HCT116 (cell line): Measurements from ENCODE around the gene PPP6R3. TPM values are rescaled to one million over a fixed set of nuclear protein-coding genes. Genes with fewer than 3 reads are reported as not detected.
"Not testable (repeated sequence)": the region's sequence is repeated elsewhere in the genome, so short reads cannot be mapped to it uniquely, and the experiment has no call there.

Experiments used
- ATAC-seq: fragments of 200-7000 bp; cut with Tn5 transposase; 2 replicates; pipeline ENCODE4 v1.9.1; 2020; ENCODE audit warnings: mild to moderate bottlenecking, moderate library complexity
- BruUV-seq: library from RNA; stranded (reverse); fragments of 400-500 nt; replicated peaks from 2 replicates; lab custom pipeline; 2021; lab: Mats Ljungman, UMichigan
- CTCF ChIA-PET: fragments of 300-600 bp; sonication (Branson Sonifier 250); formaldehyde crosslinking; loops from one replicate; lab custom pipeline; 2021; ENCODE audit warnings: antibody characterized with exemption; lab: Charles Lee
- POLR2A ChIA-PET: fragments of 300-600, 350-600 bp; sonication (Branson Sonifier 250); formaldehyde crosslinking; loops from one replicate; lab custom pipeline; 2021; ENCODE audit warnings: antibody characterized with exemption; lab: Charles Lee
- RAD21 ChIA-PET, 2 experiments: fragments of 300-600 bp; sonication (Branson Sonifier 250); formaldehyde crosslinking; loops; one replicate each; lab custom pipeline; 2023; ENCODE audit warnings: low total read pairs in 2 of 2; ENCODE audit not compliant: uncharacterized antibody in 2 of 2, unreplicated experiment in 2 of 2, low non-redundant PET in 1 of 2; lab: Charles Lee
- DNase-seq: peaks from one replicate; pipeline ENCODE4 v3.0.0-alpha.2; 2010; ENCODE audit warnings: low read depth, low spot score
- H2AFZ ChIP-seq: fragments of 200-600 bp; shearing (Covaris generic), sonication (generic); 2 replicates; pipeline ENCODE4 v1.6.1; 2017; ENCODE audit warnings: low read depth, mixed run types, mixed read lengths, antibody characterized with exemption, low read length; ENCODE audit not compliant: poor library complexity, severe bottlenecking
- H3K27ac ChIP-seq: 2 replicates; pipeline ENCODE4 v1.5.1; 2012; ENCODE audit warnings: low read depth, low read length
- H3K27me3 ChIP-seq: fragments of 200-600 bp; sonication (generic); 2 replicates; pipeline ENCODE4 v1.6.1; 2016; ENCODE audit warnings: mixed run types, low read length, mixed read lengths; ENCODE audit not compliant: insufficient read depth
- H3K36me3 ChIP-seq, 2 experiments: fragments of 200-500 bp in 1 of 2; fragments of 200-600 bp in 1 of 2; sonication (Bioruptor generic) in 1 of 2; sonication (generic) in 1 of 2; 2 replicates each; pipeline versions ENCODE4 v1.5.1 to v1.6.1; 2014 to 2016; ENCODE audit warnings: low read length in 2 of 2, inconsistent platforms in 1 of 2, mixed read lengths in 1 of 2, mixed run types in 1 of 2; ENCODE audit not compliant: insufficient read depth in 2 of 2, control insufficient read depth in 1 of 2
- H3K4me1 ChIP-seq, 2 experiments: fragments of 200-600 bp in 1 of 2; sonication (generic) in 1 of 2; 2 replicates each; pipeline versions ENCODE4 v1.5.1 to v1.6.1; 2012 to 2017; ENCODE audit warnings: low read length in 2 of 2, inconsistent platforms in 1 of 2, mild to moderate bottlenecking in 1 of 2, mixed read lengths in 1 of 2, mixed run types in 1 of 2, moderate library complexity in 1 of 2; ENCODE audit not compliant: insufficient read depth in 2 of 2, control insufficient read depth in 1 of 2
- H3K4me2 ChIP-seq: fragments of 200-600 bp; sonication (generic); 2 replicates; pipeline ENCODE4 v1.6.1; 2017; ENCODE audit warnings: mixed run types, low read length, mixed read lengths
- H3K4me3 ChIP-seq, 2 experiments: fragments of 200-600 bp in 1 of 2; sonication (generic) in 1 of 2; replicated peaks in 1 of 2; 2 replicates each; pipeline ENCODE4 v1.5.1; 2011 to 2016; ENCODE audit warnings: low read length in 2 of 2, control low read depth in 1 of 2, low read depth in 1 of 2, mild to moderate bottlenecking in 1 of 2, mixed read lengths in 1 of 2, mixed run types in 1 of 2
- H3K79me2 ChIP-seq: fragments of 200-600 bp; sonication (generic); 2 replicates; pipeline ENCODE4 v1.6.1; 2017; ENCODE audit warnings: mild to moderate bottlenecking, mixed run types, low read length, moderate library complexity, mixed read lengths; ENCODE audit not compliant: insufficient read depth
- H3K9ac ChIP-seq: fragments of 200-600 bp; sonication (generic); 2 replicates; pipeline ENCODE4 v1.6.1; 2016; ENCODE audit warnings: low read length, mixed read lengths
- H3K9me2 ChIP-seq: fragments of 200-600 bp; sonication (generic), shearing (Covaris generic); 2 replicates; pipeline ENCODE4 v1.6.1; 2017; ENCODE audit warnings: mixed run types, mild to moderate bottlenecking, moderate library complexity; ENCODE audit not compliant: insufficient read depth
- H3K9me3 ChIP-seq, 2 experiments: fragments of 200-500 bp in 1 of 2; fragments of 200-600 bp in 1 of 2; sonication (Bioruptor generic) in 1 of 2; sonication (generic) in 1 of 2; 2 replicates each; pipeline ENCODE4 v1.6.1; 2014 to 2017; ENCODE audit warnings: low read length in 2 of 2, mixed read lengths in 2 of 2, inconsistent platforms in 1 of 2, low read depth in 1 of 2, mild to moderate bottlenecking in 1 of 2, mixed run types in 1 of 2, moderate library complexity in 1 of 2; ENCODE audit not compliant: control insufficient read depth in 1 of 2, insufficient read depth in 1 of 2
- H4K20me1 ChIP-seq: fragments of 200-600 bp; sonication (generic), shearing (Covaris generic); 2 replicates; pipeline ENCODE4 v1.6.1; 2017; ENCODE audit warnings: mixed run types, mild to moderate bottlenecking, moderate library complexity; ENCODE audit not compliant: insufficient read depth
- POLR2AphosphoS5 ChIP-seq: IDR thresholded peaks from 2 replicates; pipeline ENCODE4 v1.6.1; 2011; ENCODE audit warnings: mild to moderate bottlenecking, low read depth, low read length, moderate library complexity
- RAD21 ChIP-seq: IDR thresholded peaks from 2 replicates; pipeline ENCODE4 v1.6.1; 2012; ENCODE audit warnings: low read depth, mild to moderate bottlenecking
- SIN3A ChIP-seq: IDR thresholded peaks from 2 replicates; pipeline ENCODE4 v1.6.1; 2012; ENCODE audit warnings: low read depth
- intact Hi-C: fragments of 100-400 bp; cut with micrococcal nuclease; formaldehyde crosslinking; loops from 2 replicates; pipeline ENCODE4 v1.10.0; 2022
- total RNA-seq: library from RNA; stranded (reverse); gene quantifications from one replicate; pipeline ENCODE4 v1.2.1, GENCODE V29; 2021; ENCODE audit not compliant: unreplicated experiment
- TF ChIP-seq, protein P1 (sequence below), 3 experiments: fragments of 200-600 bp in 1 of 3; sonication (generic) in 1 of 3; IDR thresholded peaks in 2 of 3; conservative IDR thresholded peaks in 1 of 3; 2 replicates each; pipeline ENCODE4 v1.5.1; 2012 to 2017; ENCODE audit warnings: low read depth in 2 of 3, low read length in 2 of 3, antibody characterized with exemption in 1 of 3, borderline replicate concordance in 1 of 3, control low read depth in 1 of 3, mild to moderate bottlenecking in 1 of 3, mixed read lengths in 1 of 3, mixed run types in 1 of 3, moderate library complexity in 1 of 3; ENCODE audit not compliant: insufficient read depth in 1 of 3

The PPP6R3 gene
- total RNA-seq, 1 experiment from 2014 or later, result 113 TPM

- no peaks in the 10 kb centered on the region for H3K9me2 ChIP-seq
- no TSS peak for BruUV-seq
- H3K4me3 ChIP-seq, result no peak overlapping the region
- ChIA-PET RAD21 (no interaction called here), CTCF (no interaction called here), POLR2A (no interaction called here)
- peak; percentile 98 for ATAC-seq
- H3K27me3 ChIP-seq, result no peaks in the 10 kb centered on the region
- H3K27ac ChIP-seq, result no peak overlapping the region
- DNase-seq, result peak; percentile 35
- no peak overlapping the region for H3K4me2 ChIP-seq
- H3K4me1 ChIP-seq, result no peaks in the 10 kb centered on the region
- intact Hi-C loops, result loop anchor here (1.0 kb wide), 1 partner anchor 190 kb away; no protein-coding TSS in a partner anchor
- TF ChIP-seq RAD21, result peak; percentile 89
- TF ChIP-seq SIN3A, result no peak
- TF ChIP-seq, protein P1, sequence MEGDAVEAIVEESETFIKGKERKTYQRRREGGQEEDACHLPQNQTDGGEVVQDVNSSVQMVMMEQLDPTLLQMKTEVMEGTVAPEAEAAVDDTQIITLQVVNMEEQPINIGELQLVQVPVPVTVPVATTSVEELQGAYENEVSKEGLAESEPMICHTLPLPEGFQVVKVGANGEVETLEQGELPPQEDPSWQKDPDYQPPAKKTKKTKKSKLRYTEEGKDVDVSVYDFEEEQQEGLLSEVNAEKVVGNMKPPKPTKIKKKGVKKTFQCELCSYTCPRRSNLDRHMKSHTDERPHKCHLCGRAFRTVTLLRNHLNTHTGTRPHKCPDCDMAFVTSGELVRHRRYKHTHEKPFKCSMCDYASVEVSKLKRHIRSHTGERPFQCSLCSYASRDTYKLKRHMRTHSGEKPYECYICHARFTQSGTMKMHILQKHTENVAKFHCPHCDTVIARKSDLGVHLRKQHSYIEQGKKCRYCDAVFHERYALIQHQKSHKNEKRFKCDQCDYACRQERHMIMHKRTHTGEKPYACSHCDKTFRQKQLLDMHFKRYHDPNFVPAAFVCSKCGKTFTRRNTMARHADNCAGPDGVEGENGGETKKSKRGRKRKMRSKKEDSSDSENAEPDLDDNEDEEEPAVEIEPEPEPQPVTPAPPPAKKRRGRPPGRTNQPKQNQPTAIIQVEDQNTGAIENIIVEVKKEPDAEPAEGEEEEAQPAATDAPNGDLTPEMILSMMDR (IDR thresholded peaks at IDR 0.05 in 2 of 3, conservative IDR thresholded peaks at IDR 0.05 in 1 of 3; ENCODE audit: borderline replicate concordance in 1 of 3, insufficient read depth in 1 of 3, low read depth in 2 of 3, low read length in 2 of 3), result peak; percentile 68 to 92 (median 88)
- TF ChIP-seq POLR2AphosphoS5, result no peak
- H3K9ac ChIP-seq, result no peak overlapping the region
- no peaks in the 10 kb centered on the region for H4K20me1 ChIP-seq
- no peak overlapping the region for H2AFZ ChIP-seq
- no peaks in the 10 kb centered on the region for H3K9me3 ChIP-seq
- H3K36me3 ChIP-seq, result peaks cover 5 to 8% of the 10 kb centered on the region in 2 experiments; a peak in 3 of 4 replicates
- no peaks in the 10 kb centered on the region for H3K79me2 ChIP-seq
These were observed 13.3 kb upstream of the PPP6R3 start for GRCh38 chr11:68447015-68447801.

GRCh38 chr11:68447914-68448313 is 12.6 kb upstream of the PPP6R3 start:
- H4K20me1 ChIP-seq, H3K9me3 ChIP-seq, H3K27me3 ChIP-seq, BruUV-seq, H3K4me3 ChIP-seq, H3K4me2 ChIP-seq, H3K27ac ChIP-seq, RAD21 ChIA-PET, H3K36me3 ChIP-seq, H2AFZ ChIP-seq, H3K4me1 ChIP-seq, ATAC-seq, H3K9ac ChIP-seq, DNase-seq, H3K9me2 ChIP-seq, POLR2A ChIA-PET, H3K79me2 ChIP-seq: not testable (repeated sequence)
- intact Hi-C loops, result loop anchor here (1.0 kb wide), 1 partner anchor 191 kb away; no protein-coding TSS in a partner anchor
- CTCF ChIA-PET, result interaction anchor here (0.8 kb wide), 1 partner anchor 190 kb away, joined by 3 read pairs; no protein-coding TSS in a partner anchor
